Heart left ventricle (tissue), 13 donors: ENCODE data around the gene ASTL.

Source experiments
- POLR2A ChIP-seq, 2 donors: fragments of 450-650 bp; IDR thresholded peaks; one replicate each; pipeline ENCODE4 v1.6.1; 2017; ENCODE audit warnings: antibody characterized with exemption in 2 of 2, mild to moderate bottlenecking in 2 of 2, moderate library complexity in 2 of 2
- TF ChIP-seq, protein P1 (sequence below), 12 donors: fragments of 200-600 bp; sonication (generic) in 4 of 12; IDR thresholded peaks; one replicate each; pipeline versions ENCODE4 v1.5.0 to v1.8.0; 2018 to 2022; ENCODE audit warnings: antibody characterized with exemption in 12 of 12, mild to moderate bottlenecking in 5 of 12
- donor health status: ischemic (EF 13 %, LVEDD 7.1; RV severe dilation, severe dysfunction).
- donor health status: DM: no; HTN: yes; CAD: no.
- donor health status: DM: no; HTN: no; CAD: no.
- donor health status: ischemic (EF 25% LVEDD 6.9; RV normal size, moderate dysfunction).
- donor health status: ischemic (EF 25% LVEDD 5.7; RV mildly dilated, moderate dysfunction).
- donor health status: ischemic (EF 35%, LVEDD 5.7; RV mildly dilated, moderate dysfunction).
- donor health status: nonischemic (EF 11% LVEDD 7.7; RV severe dilation, severe dysfunction).
- donor health status: DM: yes; HTN: yes; CAD: no.
- donor health status: PGD.
- donor health status: ischemic (EF 29% LVEDD 5.4; RV normal size, mild dysfunction).
- donor health status: nonischemic (EF 23%, LVEDD 6.1; RV moderate dilation, normal function).

- TF ChIP-seq POLR2A (IDR thresholded peaks at IDR 0.05), result no peak
- TF ChIP-seq, protein P1, sequence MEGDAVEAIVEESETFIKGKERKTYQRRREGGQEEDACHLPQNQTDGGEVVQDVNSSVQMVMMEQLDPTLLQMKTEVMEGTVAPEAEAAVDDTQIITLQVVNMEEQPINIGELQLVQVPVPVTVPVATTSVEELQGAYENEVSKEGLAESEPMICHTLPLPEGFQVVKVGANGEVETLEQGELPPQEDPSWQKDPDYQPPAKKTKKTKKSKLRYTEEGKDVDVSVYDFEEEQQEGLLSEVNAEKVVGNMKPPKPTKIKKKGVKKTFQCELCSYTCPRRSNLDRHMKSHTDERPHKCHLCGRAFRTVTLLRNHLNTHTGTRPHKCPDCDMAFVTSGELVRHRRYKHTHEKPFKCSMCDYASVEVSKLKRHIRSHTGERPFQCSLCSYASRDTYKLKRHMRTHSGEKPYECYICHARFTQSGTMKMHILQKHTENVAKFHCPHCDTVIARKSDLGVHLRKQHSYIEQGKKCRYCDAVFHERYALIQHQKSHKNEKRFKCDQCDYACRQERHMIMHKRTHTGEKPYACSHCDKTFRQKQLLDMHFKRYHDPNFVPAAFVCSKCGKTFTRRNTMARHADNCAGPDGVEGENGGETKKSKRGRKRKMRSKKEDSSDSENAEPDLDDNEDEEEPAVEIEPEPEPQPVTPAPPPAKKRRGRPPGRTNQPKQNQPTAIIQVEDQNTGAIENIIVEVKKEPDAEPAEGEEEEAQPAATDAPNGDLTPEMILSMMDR (IDR thresholded peaks at IDR 0.05), result no peak
These were observed 30.2 kb downstream of the ASTL start for GRCh38 chr2:96108151-96108540.
